ENCODE results near the gene HPS1. TPM values are rescaled to one million over a fixed set of nuclear protein-coding genes. Genes with fewer than 3 reads are reported as not detected.

Gene HPS1
- total and polyA plus RNA-seq, 2 of the 8 experiments (the other 6 are each of a cell fraction or from before 2014, with no cell fraction given), result 38.7 to 61.7 TPM

- DNase-seq (ENCODE audit: low read depth in 1 of 2, low spot score in 2 of 2), result no peak
- no peak for FAIRE-seq
- no peak overlapping the region for H2BK12ac ChIP-seq (ENCODE audit: low read depth, low read length)
- no peaks in the 10 kb centered on the region; the same call in 1 of the 2 replicates for H3K23me2 ChIP-seq (ENCODE audit: low read depth, low read length)
- no peak overlapping the region for H3K18ac ChIP-seq (ENCODE audit: extremely low read depth, low read length)
- WGBS, 2 experiments (ENCODE audit: extremely low coverage in 1 of 2, insufficient coverage in 1 of 2, insufficient read length in 1 of 2, insufficient replicate concordance in 2 of 2, low coverage in 1 of 2, low lambda C conversion rate in 2 of 2, missing lambda C conversion rate in 1 of 2), result 95% methylated on average over 13 of the region's 17 CpGs; no CpG with 5 or more reads in 1 of the 2 experiments
- H4K20me1 ChIP-seq (replicated peaks in 1 of 2; ENCODE audit: control insufficient read depth in 1 of 2, insufficient read depth in 2 of 2, low read length in 2 of 2), result peaks cover 0 to 2% of the 10 kb centered on the region in 2 experiments
- H3K4me2 ChIP-seq (ENCODE audit: insufficient read depth in 1 of 2, low read depth in 2 of 2, low read length in 2 of 2), result no peak overlapping the region
- no peak overlapping the region for H2BK120ac ChIP-seq (replicated peaks; ENCODE audit: low read depth, low read length)
- H4K91ac ChIP-seq (replicated peaks; ENCODE audit: insufficient read length, low read length), result no peak overlapping the region
- peaks cover 0 to 6% (median 2%) of the 10 kb centered on the region in 4 experiments; a peak in 4 of 8 replicates for H3K36me3 ChIP-seq (ENCODE audit: control insufficient read depth in 2 of 4, insufficient read depth in 4 of 4, low read length in 3 of 4)
- no peak overlapping the region for H3K9ac ChIP-seq (replicated peaks in 1 of 4; ENCODE audit: extremely low read depth in 1 of 4, low read depth in 3 of 4, low read length in 3 of 4)
- H3K4me1 ChIP-seq (replicated peaks in 1 of 4; ENCODE audit: control insufficient read depth in 3 of 4, insufficient read depth in 4 of 4, low read length in 3 of 4), result peaks cover 0 to 6% (median 3%) of the 10 kb centered on the region in 4 experiments; a peak in 6 of 7 replicates
- no peaks in the 10 kb centered on the region for H3K79me1 ChIP-seq (ENCODE audit: low read depth, low read length)
- H2BK5ac ChIP-seq (ENCODE audit: low read depth, low read length), result no peak overlapping the region; the same call in 1 of the 2 replicates
- no peak overlapping the region for H2AK5ac ChIP-seq (ENCODE audit: low read depth, low read length)
- TF ChIP-seq TAF7 (optimal IDR thresholded peaks at IDR 0.05; ENCODE audit: borderline replicate concordance, low read depth, low read length) (no peak), CBX5 (IDR thresholded peaks at IDR 0.05; ENCODE audit: low read depth, low read length) (no peak), HDAC2 (IDR thresholded peaks at IDR 0.05; ENCODE audit: borderline replicate concordance in 1 of 2, low read depth in 2 of 2, low read length in 2 of 2) (no peak), EGR1 (IDR thresholded peaks at IDR 0.05; ENCODE audit: borderline replicate concordance, low read depth, low read length) (no peak), CTBP2 (IDR thresholded peaks at IDR 0.05; ENCODE audit: borderline replicate concordance, insufficient read depth, insufficient read length, low read length) (no peak), SUZ12 (IDR thresholded peaks at IDR 0.05; ENCODE audit: low read length) (no peak), PHF8 (conservative IDR thresholded peaks at IDR 0.05; ENCODE audit: low read depth, low read length) (no peak), EZH2 (IDR thresholded peaks at IDR 0.05; ENCODE audit: low read depth, low read length, severe bottlenecking) (no peak)
- no peak overlapping the region for H2AFZ ChIP-seq (ENCODE audit: low read length)
- CTCF ChIA-PET (ENCODE audit: partially characterized antibody), result interaction anchor here (0.6 to 0.8 kb wide), 2 partner anchors 13 to 249 kb away, joined by 3 read pairs; no protein-coding TSS in a partner anchor
- H4K5ac ChIP-seq (ENCODE audit: insufficient read length, low read depth, low read length), result no peak overlapping the region
- no peak overlapping the region for H3K27ac ChIP-seq (ENCODE audit: low read depth, low read length)
- H3K14ac ChIP-seq (ENCODE audit: insufficient read length), result no peak overlapping the region
- H2BK20ac ChIP-seq (ENCODE audit: low read length), result no peak overlapping the region
- no peak overlapping the region for H3K56ac ChIP-seq (replicated peaks; ENCODE audit: insufficient read length, low read depth, low read length)
- H4K8ac ChIP-seq (ENCODE audit: extremely low read depth, insufficient read depth, low read length), result no peak overlapping the region
- H3K4me3 ChIP-seq (ENCODE audit: extremely low read depth in 1 of 4, insufficient read depth in 2 of 4, low read depth in 3 of 4, low read length in 4 of 4), result no peak overlapping the region
- POLR2A ChIA-PET (ENCODE audit: partially characterized antibody), result no interaction called here
- H3K27me3 ChIP-seq (replicated peaks in 1 of 4; ENCODE audit: control insufficient read depth in 3 of 4, extremely low read depth in 1 of 4, insufficient read depth in 3 of 4, low read length in 3 of 4), result no peaks in the 10 kb centered on the region
- no peaks in the 10 kb centered on the region for H3K9me3 ChIP-seq (ENCODE audit: insufficient read depth in 2 of 2, low read depth in 1 of 2, low read length in 1 of 2)
- H3K79me2 ChIP-seq (ENCODE audit: control insufficient read depth in 1 of 2, insufficient read depth in 2 of 2, low read length in 2 of 2), result no peaks in the 10 kb centered on the region
- no peak overlapping the region for H2BK15ac ChIP-seq (ENCODE audit: low read length)
- H3K4ac ChIP-seq (replicated peaks; ENCODE audit: insufficient read length, low read depth, low read length), result no peak overlapping the region
- H3K23ac ChIP-seq (ENCODE audit: insufficient read length), result no peak overlapping the region
These were observed 27.1 kb downstream of the HPS1 start for GRCh38 chr10:98419469-98420261.

Data from H1 (cell line).